HCT116 (cell line): ENCODE results near the gene FAAP100.

Source experiments
- EZH2 ChIP-seq: fragments of 200-600 bp; sonication (generic); IDR thresholded peaks from 2 replicates; pipeline ENCODE4 v1.6.1; 2017; ENCODE audit warnings: antibody characterized with exemption, mixed run types
- EZH2phosphoT487 ChIP-seq: fragments of 200-600 bp; IDR thresholded peaks from 2 replicates; pipeline ENCODE4 v1.6.1; 2018; ENCODE audit warnings: antibody characterized with exemption, borderline replicate concordance
- POLR2AphosphoS5 ChIP-seq: IDR thresholded peaks from 2 replicates; pipeline ENCODE4 v1.6.1; 2011; ENCODE audit warnings: mild to moderate bottlenecking, low read depth, low read length, moderate library complexity

- TF ChIP-seq POLR2AphosphoS5: no peak
- TF ChIP-seq EZH2: no peak
- TF ChIP-seq EZH2phosphoT487: no peak
These were observed 11.9 kb upstream of the FAAP100 start for GRCh38 chr17:81563861-81564586.
